Measurements from ENCODE around the gene RD3L. TPM values are rescaled to one million over a fixed set of nuclear protein-coding genes. Genes with fewer than 3 reads are reported as not detected.

Gene RD3L
- total and polyA plus RNA-seq, 2 experiments from 2014 or later, result not detected

GRCh38 chr14:103931422-103931821 is 10.9 kb downstream of the RD3L start:
- Histone ChIP-seq H3K4me2 (ENCODE audit: unreplicated experiment) (no peak overlapping the region), H3K9me2 (ENCODE audit: insufficient read depth) (no peaks in the 10 kb centered on the region), H3K4me3 (no peak overlapping the region), H2AFZ (no peak overlapping the region), H3K9me3 (ENCODE audit: low read depth) (no peaks in the 10 kb centered on the region), H3F3A (ENCODE audit: insufficient read depth) (no peaks in the 10 kb centered on the region), H3K36me3 (ENCODE audit: low read depth) (no peaks in the 10 kb centered on the region), H3K4me1 (ENCODE audit: insufficient read depth) (no peaks in the 10 kb centered on the region), H3K79me2 (ENCODE audit: insufficient read depth) (no peaks in the 10 kb centered on the region), H3K27me3 (replicated peaks; ENCODE audit: insufficient read depth) (0 out of 2 replicates have a peak, but pooled peaks cover 6% of the 10 kb centered on the region), H3K27ac (no peak overlapping the region), H3K9ac (no peak overlapping the region), H4K20me1 (ENCODE audit: insufficient read depth) (no peaks in the 10 kb centered on the region)
- no peak for DNase-seq
- WGBS, 2 experiments (ENCODE audit: low coverage in 1 of 2, low lambda C conversion rate in 2 of 2, missing lambda C conversion rate in 2 of 2), result 43 to 51% methylated on average over 3 of the region's 3 CpGs
- no peak for TF ChIP-seq EZH2phosphoT487 (IDR thresholded peaks at IDR 0.05; ENCODE audit: insufficient read depth, low read depth)
- TF ChIP-seq EZH2 (IDR thresholded peaks at IDR 0.05; ENCODE audit: insufficient read depth, poor library complexity, severe bottlenecking), result no peak
- in situ Hi-C loops (cut with MboI), result no loop called here

GRCh38 chr14:103930051-103930604 is 12.2 kb downstream of the RD3L start:
- Histone ChIP-seq H3K27me3 (replicated peaks; ENCODE audit: insufficient read depth) (0 out of 2 replicates have a peak, but pooled peaks cover 6% of the 10 kb centered on the region), H3K9ac (no peak overlapping the region), H2AFZ (no peak overlapping the region), H3K79me2 (ENCODE audit: insufficient read depth) (no peaks in the 10 kb centered on the region), H3K9me2 (ENCODE audit: insufficient read depth) (no peaks in the 10 kb centered on the region), H3K4me1 (ENCODE audit: insufficient read depth) (no peaks in the 10 kb centered on the region), H3K9me3 (ENCODE audit: low read depth) (no peaks in the 10 kb centered on the region), H3K4me2 (ENCODE audit: unreplicated experiment) (no peak overlapping the region), H3K4me3 (no peak overlapping the region), H4K20me1 (ENCODE audit: insufficient read depth) (no peaks in the 10 kb centered on the region), H3F3A (ENCODE audit: insufficient read depth) (no peaks in the 10 kb centered on the region), H3K36me3 (ENCODE audit: low read depth) (no peaks in the 10 kb centered on the region), H3K27ac (no peak overlapping the region)
- in situ Hi-C loops (cut with MboI), result no loop called here
- 73 to 76% methylated on average over 14 of the region's 14 CpGs for WGBS, 2 experiments (ENCODE audit: low coverage in 1 of 2, low lambda C conversion rate in 2 of 2, missing lambda C conversion rate in 2 of 2)
- DNase-seq, result no peak
- no peak for TF ChIP-seq EZH2phosphoT487 (IDR thresholded peaks at IDR 0.05; ENCODE audit: insufficient read depth, low read depth)
- TF ChIP-seq EZH2 (IDR thresholded peaks at IDR 0.05; ENCODE audit: insufficient read depth, poor library complexity, severe bottlenecking), result no peak

- H3K27me3 ChIP-seq (replicated peaks; ENCODE audit: insufficient read depth), result peaks cover 11% of the 10 kb centered on the region; the same call in 1 of the 2 replicates
- H3K36me3 ChIP-seq (ENCODE audit: low read depth), result no peaks in the 10 kb centered on the region
- H3K9ac ChIP-seq, result no peak within 1 kb of the TSS
- no peak for TF ChIP-seq EZH2 (IDR thresholded peaks at IDR 0.05; ENCODE audit: insufficient read depth, poor library complexity, severe bottlenecking)
- no peak for TF ChIP-seq EZH2phosphoT487 (IDR thresholded peaks at IDR 0.05; ENCODE audit: insufficient read depth, low read depth)
- H3K4me3 ChIP-seq, result no peak within 1 kb of the TSS
- no peaks in the 10 kb centered on the region for H3K4me1 ChIP-seq (ENCODE audit: insufficient read depth)
- no peaks in the 10 kb centered on the region for H3K79me2 ChIP-seq (ENCODE audit: insufficient read depth)
- no peaks in the 10 kb centered on the region for H3F3A ChIP-seq (ENCODE audit: insufficient read depth)
- DNase-seq, result no peak
- no peak within 1 kb of the TSS for H3K27ac ChIP-seq
- no peaks in the 10 kb centered on the region for H3K9me2 ChIP-seq (ENCODE audit: insufficient read depth)
- in situ Hi-C loops (cut with MboI), result no loop called here
- H2AFZ ChIP-seq, result no peak within 1 kb of the TSS
- H4K20me1 ChIP-seq (ENCODE audit: insufficient read depth), result no peaks in the 10 kb centered on the region
- 56 to 66% methylated on average over 40 to 96 of the region's 97 CpGs for WGBS, 2 experiments (ENCODE audit: low coverage in 1 of 2, low lambda C conversion rate in 2 of 2, missing lambda C conversion rate in 2 of 2)
- H3K4me2 ChIP-seq (ENCODE audit: unreplicated experiment), result no peak within 1 kb of the TSS
- H3K9me3 ChIP-seq (ENCODE audit: low read depth), result no peaks in the 10 kb centered on the region
These were observed 14.1 kb downstream of the RD3L start, which contains the start of gene TDRD9 for GRCh38 chr14:103928011-103928890. Gene TDRD9 (plus strand): TSS chr14:103928456. CDS start chr14:103928510, 54 bp downstream.

- Histone ChIP-seq H3K9me2 (ENCODE audit: insufficient read depth) (no peaks in the 10 kb centered on the region), H3K4me2 (ENCODE audit: unreplicated experiment) (no peak overlapping the region), H3K36me3 (ENCODE audit: low read depth) (no peaks in the 10 kb centered on the region), H3K27me3 (replicated peaks; ENCODE audit: insufficient read depth) (peaks cover 5% of the 10 kb centered on the region; the same call in 1 of the 2 replicates), H4K20me1 (ENCODE audit: insufficient read depth) (no peaks in the 10 kb centered on the region), H3K79me2 (ENCODE audit: insufficient read depth) (no peaks in the 10 kb centered on the region), H3K27ac (no peak overlapping the region), H2AFZ (no peak overlapping the region), H3K9me3 (ENCODE audit: low read depth) (no peaks in the 10 kb centered on the region), H3K4me3 (no peak overlapping the region), H3K9ac (no peak overlapping the region), H3K4me1 (ENCODE audit: insufficient read depth) (no peaks in the 10 kb centered on the region), H3F3A (ENCODE audit: insufficient read depth) (no peaks in the 10 kb centered on the region)
- no peak for DNase-seq
- TF ChIP-seq EZH2phosphoT487 (IDR thresholded peaks at IDR 0.05; ENCODE audit: insufficient read depth, low read depth) (no peak), EZH2 (IDR thresholded peaks at IDR 0.05; ENCODE audit: insufficient read depth, poor library complexity, severe bottlenecking) (no peak)
- WGBS, 2 experiments (ENCODE audit: low coverage in 1 of 2, low lambda C conversion rate in 2 of 2, missing lambda C conversion rate in 2 of 2), result 77 to 80% methylated on average over 18 of the region's 18 CpGs
- in situ Hi-C loops (cut with MboI), result no loop called here
These were observed 14.8 kb downstream of the RD3L start for GRCh38 chr14:103927566-103927965.
